Measurements from ENCODE around the gene ATP5F1E. TPM values are rescaled to one million over a fixed set of nuclear protein-coding genes. Genes with fewer than 3 reads are reported as not detected.

ATP5F1E gene
- total RNA-seq, 1 donor from 2014 or later, result 33.8 TPM

DNA sequence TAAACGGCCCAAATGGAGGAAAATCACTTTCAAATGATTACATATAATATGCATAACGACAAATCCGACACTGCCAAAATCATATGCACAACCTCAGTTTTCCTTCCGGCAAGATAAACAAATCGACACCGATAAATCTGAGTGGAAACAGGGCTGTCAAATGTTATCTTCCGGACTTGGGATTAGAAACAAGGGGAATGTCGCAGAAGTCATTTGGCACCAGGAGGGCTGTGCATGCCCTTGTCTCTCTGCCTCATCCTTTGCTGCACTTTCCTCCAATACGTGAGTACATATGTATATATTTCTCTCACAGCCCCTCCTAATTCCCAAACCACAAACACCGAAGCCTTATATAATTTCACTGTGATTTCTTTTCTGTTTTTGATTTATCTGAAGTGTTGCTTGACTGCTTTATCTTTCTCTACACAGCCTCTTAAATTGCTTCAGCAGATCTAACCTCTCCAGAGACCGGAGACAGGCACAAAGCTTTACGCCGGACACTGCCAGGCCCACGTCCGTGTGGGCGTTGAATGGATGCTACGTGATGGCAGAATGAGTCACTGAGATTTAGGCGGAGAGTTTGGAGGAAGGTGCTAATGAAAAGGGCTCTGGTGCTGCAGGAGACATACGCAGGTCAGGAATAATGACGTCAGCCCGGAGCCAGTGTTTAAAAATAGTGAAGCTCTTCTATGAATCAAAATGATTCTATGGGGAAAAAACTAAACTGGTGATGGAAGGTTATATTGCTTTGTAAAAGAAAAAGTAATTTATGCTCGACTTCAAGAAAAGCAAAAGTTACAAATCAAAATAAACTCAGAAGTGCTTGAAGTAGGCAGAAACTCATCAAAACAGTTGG, 31.5 kb upstream of the ATP5F1E start:
- no peak for DNase-seq (ENCODE audit: low read depth)
- Histone ChIP-seq H3K36me3 (ENCODE audit: control insufficient read depth, insufficient read depth, low read length) (no peaks in the 10 kb centered on the region), H3K4me3 (ENCODE audit: low read depth, low read length) (no peak overlapping the region), H3K27me3 (ENCODE audit: control insufficient read depth, insufficient read depth, low read length) (no peaks in the 10 kb centered on the region)
- TF ChIP-seq CTCF (IDR thresholded peaks at IDR 0.05; ENCODE audit: insufficient read depth, low read length, poor library complexity, severe bottlenecking), result no peak

GRCh38 chr20:59062081-59062480, 29.9 kb upstream of the ATP5F1E start:
- H3K27me3 ChIP-seq (ENCODE audit: control insufficient read depth, insufficient read depth, low read length), result no peaks in the 10 kb centered on the region

GRCh38 chr20:59055302-59055701, 23.2 kb upstream of the ATP5F1E start:
- no peak for DNase-seq (ENCODE audit: low read depth)
- H3K36me3 ChIP-seq (ENCODE audit: control insufficient read depth, insufficient read depth, low read length), result no peaks in the 10 kb centered on the region
- H3K27me3 ChIP-seq (ENCODE audit: control insufficient read depth, insufficient read depth, low read length), result peaks cover 5% of the 10 kb centered on the region
- H3K4me3 ChIP-seq (ENCODE audit: low read depth, low read length), result no peak overlapping the region
- TF ChIP-seq CTCF (IDR thresholded peaks at IDR 0.05; ENCODE audit: insufficient read depth, low read length, poor library complexity, severe bottlenecking), result peak; percentile 23

More at GRCh38 chr20:59062081-59062480, 29.9 kb upstream of the ATP5F1E start:
- no peak for DNase-seq (ENCODE audit: low read depth)
- Histone ChIP-seq H3K4me3 (ENCODE audit: low read depth, low read length) (no peak overlapping the region), H3K36me3 (ENCODE audit: control insufficient read depth, insufficient read depth, low read length) (no peaks in the 10 kb centered on the region)
- TF ChIP-seq CTCF (IDR thresholded peaks at IDR 0.05; ENCODE audit: insufficient read depth, low read length, poor library complexity, severe bottlenecking), result no peak

- Histone ChIP-seq H3K4me3 (ENCODE audit: low read depth, low read length) (no peak overlapping the region), H3K27me3 (ENCODE audit: control insufficient read depth, insufficient read depth, low read length) (peaks cover 9% of the 10 kb centered on the region), H3K36me3 (ENCODE audit: control insufficient read depth, insufficient read depth, low read length) (no peaks in the 10 kb centered on the region)
- no peak for DNase-seq (ENCODE audit: low read depth)
- TF ChIP-seq CTCF (IDR thresholded peaks at IDR 0.05; ENCODE audit: insufficient read depth, low read length, poor library complexity, severe bottlenecking), result no peak
Measured at GRCh38 chr20:59051666-59052185, 19.6 kb upstream of the ATP5F1E start.

GRCh38 chr20:59050437-59050836, 18.3 kb upstream of the ATP5F1E start:
- Histone ChIP-seq H3K36me3 (ENCODE audit: control insufficient read depth, insufficient read depth, low read length) (no peaks in the 10 kb centered on the region), H3K4me3 (ENCODE audit: low read depth, low read length) (no peak overlapping the region), H3K27me3 (ENCODE audit: control insufficient read depth, insufficient read depth, low read length) (peaks cover 9% of the 10 kb centered on the region)
- no peak for TF ChIP-seq CTCF (IDR thresholded peaks at IDR 0.05; ENCODE audit: insufficient read depth, low read length, poor library complexity, severe bottlenecking)
- DNase-seq (ENCODE audit: low read depth), result no peak
